Measurements from ENCODE around the gene CSTB. TPM values are rescaled to one million over a fixed set of nuclear protein-coding genes. Genes with fewer than 3 reads are reported as not detected.

The CSTB gene
- total RNA-seq, 1 experiment from 2014 or later, result 57.5 TPM

GRCh38 chr21:43754948-43755781, 20.9 kb downstream of the CSTB start:
- BruUV-seq (replicated peaks), result no TSS peak
- DNase-seq (ENCODE audit: low read depth, low spot score) (no peak), ATAC-seq (peak; percentile 43)
- Histone ChIP-seq H3K79me2 (ENCODE audit: insufficient read depth, low read length) (no peaks in the 10 kb centered on the region), H2AFZ (ENCODE audit: low read depth, low read length, poor library complexity, severe bottlenecking) (no peak overlapping the region), H3K9me2 (ENCODE audit: insufficient read depth) (no peaks in the 10 kb centered on the region), H3K9ac (ENCODE audit: low read length) (no peak overlapping the region), H3K9me3 (ENCODE audit: control insufficient read depth in 1 of 2, insufficient read depth in 1 of 2, low read depth in 1 of 2, low read length in 2 of 2) (no peaks in the 10 kb centered on the region), H3K4me2 (ENCODE audit: low read length) (no peak overlapping the region), H3K36me3 (ENCODE audit: control insufficient read depth in 1 of 2, insufficient read depth in 2 of 2, low read length in 2 of 2) (peaks cover 24 to 69% of the 10 kb centered on the region in 2 experiments; a peak in 3 of 4 replicates), H3K27ac (ENCODE audit: low read depth, low read length) (no peak overlapping the region), H3K4me1 (ENCODE audit: control insufficient read depth in 1 of 2, insufficient read depth in 2 of 2, low read length in 2 of 2) (no peaks in the 10 kb centered on the region), H3K4me3 (replicated peaks in 1 of 2; ENCODE audit: low read depth in 1 of 2, low read length in 2 of 2) (no peak overlapping the region), H3K27me3 (ENCODE audit: insufficient read depth, low read length) (no peaks in the 10 kb centered on the region), H4K20me1 (ENCODE audit: insufficient read depth) (no peaks in the 10 kb centered on the region)
- intact Hi-C loops (cut with micrococcal nuclease), result no loop called here
- RAD21 ChIA-PET (ENCODE audit: low non-redundant PET in 1 of 2, low total read pairs in 2 of 2, uncharacterized antibody in 2 of 2, unreplicated experiment in 2 of 2), result no interaction called here
- POLR2A ChIA-PET, result no interaction called here
- TF ChIP-seq SP1 (IDR thresholded peaks at IDR 0.05; ENCODE audit: low read depth) (peak; percentile 58; the same call in 1 of the 2 replicates), SRF (IDR thresholded peaks at IDR 0.05; ENCODE audit: low read depth) (no peak)
- CTCF ChIA-PET, result no interaction called here

- CTCF ChIA-PET, result no interaction called here
- Histone ChIP-seq H3K4me2 (ENCODE audit: low read length) (no peak overlapping the region), H3K4me3 (replicated peaks in 1 of 2; ENCODE audit: low read depth in 1 of 2, low read length in 2 of 2) (no peak overlapping the region), H3K27ac (ENCODE audit: low read depth, low read length) (no peak overlapping the region), H3K79me2 (ENCODE audit: insufficient read depth, low read length) (no peaks in the 10 kb centered on the region), H3K36me3 (ENCODE audit: control insufficient read depth in 1 of 2, insufficient read depth in 2 of 2, low read length in 2 of 2) (peaks cover 20 to 68% of the 10 kb centered on the region in 2 experiments; a peak in 3 of 4 replicates), H3K9ac (ENCODE audit: low read length) (no peak overlapping the region), H2AFZ (ENCODE audit: low read depth, low read length, poor library complexity, severe bottlenecking) (no peak overlapping the region), H3K4me1 (ENCODE audit: control insufficient read depth in 1 of 2, insufficient read depth in 2 of 2, low read length in 2 of 2) (peaks cover 0 to 11% of the 10 kb centered on the region in 2 experiments; a peak in 2 of 4 replicates), H3K9me2 (ENCODE audit: insufficient read depth) (no peaks in the 10 kb centered on the region), H3K27me3 (ENCODE audit: insufficient read depth, low read length) (no peaks in the 10 kb centered on the region), H4K20me1 (ENCODE audit: insufficient read depth) (no peaks in the 10 kb centered on the region), H3K9me3 (ENCODE audit: control insufficient read depth in 1 of 2, insufficient read depth in 1 of 2, low read depth in 1 of 2, low read length in 2 of 2) (no peaks in the 10 kb centered on the region)
- RAD21 ChIA-PET (ENCODE audit: low non-redundant PET in 1 of 2, low total read pairs in 2 of 2, uncharacterized antibody in 2 of 2, unreplicated experiment in 2 of 2), result no interaction called here
- intact Hi-C loops (cut with micrococcal nuclease), result no loop called here
- POLR2A ChIA-PET, result no interaction called here
- DNase-seq (ENCODE audit: low read depth, low spot score) (no peak), ATAC-seq (no peak)
- no TSS peak for BruUV-seq (replicated peaks)
- TF ChIP-seq ZFX (IDR thresholded peaks at IDR 0.05), result no peak
- TF ChIP-seq ELF1 (IDR thresholded peaks at IDR 0.05; ENCODE audit: borderline replicate concordance, low read depth), result no peak
- TF ChIP-seq EGR1 (IDR thresholded peaks at IDR 0.05; ENCODE audit: low read depth), result no peak
- no peak for TF ChIP-seq CBX3 (IDR thresholded peaks at IDR 0.05; ENCODE audit: low read depth)
- TF ChIP-seq TCF7L2 (IDR thresholded peaks at IDR 0.05; ENCODE audit: borderline replicate concordance, extremely low read depth, insufficient read depth, insufficient read length), result no peak
- no peak for TF ChIP-seq POLR2AphosphoS5 (IDR thresholded peaks at IDR 0.05; ENCODE audit: low read depth, low read length)
- no peak for TF ChIP-seq ZNF274 (IDR thresholded peaks at IDR 0.05; ENCODE audit: low read depth, low read length)
Observed at GRCh38 chr21:43753439-43753799, 22.7 kb downstream of the CSTB start.
